ENCODE data around the gene MYBPC2.

The MYBPC2 gene

GRCh38 chr19:50450369-50451222 lies 17.9 kb downstream of the MYBPC2 start:
- in situ Hi-C loops (cut with HindIII; ENCODE audit: low sequenced_read_pairs) = no loop called here
- no peak for DNase-seq (ENCODE audit: low read depth, low spot score)
- H3K4me3 ChIP-seq (ENCODE audit: low read depth, low read length) = no peak overlapping the region
- no peak for TF ChIP-seq CTCF (IDR thresholded peaks at IDR 0.05; ENCODE audit: low read depth, low read length)

- H3K4me3 ChIP-seq (ENCODE audit: low read depth, low read length) = no peak overlapping the region
- no peak for DNase-seq (ENCODE audit: low read depth, low spot score)
- in situ Hi-C loops (cut with HindIII; ENCODE audit: low sequenced_read_pairs) = no loop called here
- TF ChIP-seq CTCF (IDR thresholded peaks at IDR 0.05; ENCODE audit: low read depth, low read length) = no peak
Observed at GRCh38 chr19:50451223-50451534, 18.5 kb downstream of the MYBPC2 start.

DNA sequence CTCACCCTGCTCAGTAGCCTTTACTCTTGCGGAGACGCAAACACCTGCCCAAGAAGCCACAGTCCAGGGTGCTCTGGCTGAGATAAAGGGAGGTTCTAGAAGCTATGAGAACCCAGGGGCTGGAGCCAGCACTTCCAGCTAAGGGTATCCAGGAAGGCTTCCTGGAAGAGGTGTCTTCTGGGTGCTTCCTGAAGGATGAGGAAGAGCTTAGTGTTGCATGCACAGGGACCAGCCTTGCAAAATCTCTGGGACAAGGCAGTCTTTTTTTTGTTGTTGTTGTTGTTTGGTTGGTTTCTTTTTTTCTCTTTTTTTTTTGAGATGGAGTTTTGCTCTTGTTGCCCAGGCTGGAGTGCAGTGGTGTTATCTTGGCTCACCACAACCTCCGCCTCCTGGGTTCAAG lies 20.6 kb downstream of the MYBPC2 start:
- TF ChIP-seq CTCF (IDR thresholded peaks at IDR 0.05; ENCODE audit: low read depth, low read length) = no peak
- no peak for DNase-seq (ENCODE audit: low read depth, low spot score)
- no peak overlapping the region for H3K4me3 ChIP-seq (ENCODE audit: low read depth, low read length)
- in situ Hi-C loops (cut with HindIII; ENCODE audit: low sequenced_read_pairs) = no loop called here

- H3K4me3 ChIP-seq (ENCODE audit: low read depth, low read length) = no peak overlapping the region
- no peak for TF ChIP-seq CTCF (IDR thresholded peaks at IDR 0.05; ENCODE audit: low read depth, low read length)
- in situ Hi-C loops (cut with HindIII; ENCODE audit: low sequenced_read_pairs) = no loop called here
- no peak for DNase-seq (ENCODE audit: low read depth, low spot score)
Observed at GRCh38 chr19:50455992-50456391, 23.3 kb downstream of the MYBPC2 start.

DNA sequence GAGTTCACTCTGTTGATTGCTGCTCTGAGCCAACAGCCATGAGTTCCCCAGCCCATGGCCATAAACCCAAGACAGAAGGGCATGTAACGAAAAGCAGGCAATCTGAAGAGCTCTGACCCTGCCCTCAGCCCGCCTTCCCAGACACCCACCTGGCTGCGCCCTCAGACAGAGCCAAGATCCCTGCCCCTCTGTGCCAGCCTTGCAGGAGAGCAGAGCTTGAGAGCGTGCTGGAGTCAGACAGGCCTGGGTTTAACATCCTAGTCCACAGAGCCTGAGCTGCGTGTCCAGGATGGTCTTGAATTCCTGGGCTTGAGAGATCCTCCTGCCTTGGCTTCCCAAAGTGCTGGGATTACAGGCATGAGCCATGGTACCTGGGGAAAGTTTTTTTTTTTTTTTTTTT lies 24.6 kb downstream of the MYBPC2 start:
- no peak overlapping the region for H3K4me3 ChIP-seq (ENCODE audit: low read depth, low read length)
- in situ Hi-C loops (cut with HindIII; ENCODE audit: low sequenced_read_pairs) = no loop called here
- no peak for TF ChIP-seq CTCF (IDR thresholded peaks at IDR 0.05; ENCODE audit: low read depth, low read length)
- DNase-seq (ENCODE audit: low read depth, low spot score) = no peak

- no peak for DNase-seq (ENCODE audit: low read depth, low spot score)
- no peak overlapping the region for H3K4me3 ChIP-seq (ENCODE audit: low read depth, low read length)
- no peak for TF ChIP-seq CTCF (IDR thresholded peaks at IDR 0.05; ENCODE audit: low read depth, low read length)
- in situ Hi-C loops (cut with HindIII; ENCODE audit: low sequenced_read_pairs) = no loop called here
Observed at GRCh38 chr19:50458396-50459066, 25.8 kb downstream of the MYBPC2 start.
